Fibroblast of mammary gland (primary cell): ENCODE results near the gene C3orf70.

Experiments used
- DNase-seq: peaks from one replicate; pipeline ENCODE4 v3.0.0-alpha.2; 2010; ENCODE audit warnings: low read depth
- H3K4me3 ChIP-seq: 2 replicates; pipeline ENCODE4 v1.5.1; 2011; ENCODE audit warnings: low read depth, mild to moderate bottlenecking, low read length, moderate library complexity; ENCODE audit not compliant: control insufficient read depth
- TF ChIP-seq, protein P1 (sequence below): conservative IDR thresholded peaks from 2 replicates; pipeline ENCODE4 v1.5.1; 2011; ENCODE audit warnings: low read depth, low read length, inconsistent platforms; ENCODE audit not compliant: control insufficient read depth, insufficient read depth

The C3orf70 gene

DNA sequence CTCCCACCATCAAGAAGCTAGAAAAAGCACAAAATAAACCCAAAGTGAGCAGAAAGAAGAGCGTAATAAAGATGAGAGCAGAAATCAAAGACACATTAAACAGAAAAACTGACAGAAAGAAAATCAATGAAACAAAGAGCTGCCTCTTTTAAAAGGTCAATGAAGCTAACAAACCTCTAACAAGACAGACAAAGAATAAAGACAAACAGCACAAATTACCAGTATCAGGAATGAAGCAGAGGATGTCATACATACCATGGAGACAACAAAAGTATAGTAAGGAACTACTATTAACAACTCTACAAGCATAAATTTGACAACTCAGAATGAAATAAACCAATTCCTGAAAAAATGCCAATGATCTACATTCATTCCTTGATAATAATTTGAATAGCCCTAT is 15.0 kb downstream of the C3orf70 start:
- no peak for DNase-seq
- TF ChIP-seq, protein P1, sequence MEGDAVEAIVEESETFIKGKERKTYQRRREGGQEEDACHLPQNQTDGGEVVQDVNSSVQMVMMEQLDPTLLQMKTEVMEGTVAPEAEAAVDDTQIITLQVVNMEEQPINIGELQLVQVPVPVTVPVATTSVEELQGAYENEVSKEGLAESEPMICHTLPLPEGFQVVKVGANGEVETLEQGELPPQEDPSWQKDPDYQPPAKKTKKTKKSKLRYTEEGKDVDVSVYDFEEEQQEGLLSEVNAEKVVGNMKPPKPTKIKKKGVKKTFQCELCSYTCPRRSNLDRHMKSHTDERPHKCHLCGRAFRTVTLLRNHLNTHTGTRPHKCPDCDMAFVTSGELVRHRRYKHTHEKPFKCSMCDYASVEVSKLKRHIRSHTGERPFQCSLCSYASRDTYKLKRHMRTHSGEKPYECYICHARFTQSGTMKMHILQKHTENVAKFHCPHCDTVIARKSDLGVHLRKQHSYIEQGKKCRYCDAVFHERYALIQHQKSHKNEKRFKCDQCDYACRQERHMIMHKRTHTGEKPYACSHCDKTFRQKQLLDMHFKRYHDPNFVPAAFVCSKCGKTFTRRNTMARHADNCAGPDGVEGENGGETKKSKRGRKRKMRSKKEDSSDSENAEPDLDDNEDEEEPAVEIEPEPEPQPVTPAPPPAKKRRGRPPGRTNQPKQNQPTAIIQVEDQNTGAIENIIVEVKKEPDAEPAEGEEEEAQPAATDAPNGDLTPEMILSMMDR, result no peak
- no peak overlapping the region for H3K4me3 ChIP-seq

DNA sequence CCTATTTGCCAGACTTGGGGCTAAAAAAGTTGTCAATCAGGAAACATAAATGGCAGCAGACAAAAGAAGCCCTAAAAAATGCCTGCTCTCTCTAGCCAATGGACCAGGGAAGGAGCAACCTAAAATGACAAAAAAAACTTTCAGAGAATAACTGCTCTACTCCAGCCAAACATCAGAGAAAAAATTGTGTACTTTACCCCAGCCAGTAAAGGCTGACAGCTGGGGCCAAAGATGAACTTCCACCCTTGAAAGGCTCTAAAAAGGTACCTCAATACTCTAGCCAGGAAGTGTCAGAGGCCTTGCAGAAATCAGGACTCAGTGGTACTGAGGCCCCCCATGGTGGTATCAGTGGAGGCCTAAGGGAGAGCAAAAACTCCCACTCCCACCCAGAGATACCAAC is 18.4 kb downstream of the C3orf70 start:
- DNase-seq, result no peak
- no peak overlapping the region for H3K4me3 ChIP-seq
- TF ChIP-seq, protein P1, result no peak

DNA sequence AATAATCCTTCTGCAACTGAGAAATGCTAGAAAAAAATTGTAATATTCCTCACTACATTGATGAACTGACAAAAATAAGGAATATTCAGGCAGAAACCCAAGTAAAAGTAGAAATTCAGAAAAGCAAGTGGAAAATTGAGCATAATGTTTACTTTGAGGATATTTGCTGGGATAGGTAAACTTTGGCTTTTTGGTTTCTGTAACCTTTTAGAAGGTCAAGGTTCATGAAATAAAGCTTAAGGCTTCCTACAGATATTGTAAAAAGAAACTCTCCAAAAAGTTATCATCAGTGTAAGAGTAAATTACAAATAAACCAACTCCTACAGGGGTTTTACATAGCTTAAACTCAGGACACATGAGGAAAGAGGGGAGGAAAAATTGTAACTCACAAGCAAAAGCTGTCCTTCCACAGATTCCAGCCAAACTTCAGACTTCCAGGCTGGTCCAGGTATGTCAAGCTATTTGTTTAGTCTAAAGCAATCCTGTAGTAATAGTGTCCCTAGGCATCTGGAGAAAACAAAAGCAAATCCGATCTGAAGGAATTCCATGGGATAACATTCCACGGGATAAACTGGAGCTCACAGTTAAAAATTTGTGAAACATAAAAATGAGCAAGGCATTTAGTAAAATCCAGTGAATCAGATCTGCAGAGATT is 21.1 kb downstream of the C3orf70 start:
- no peak for DNase-seq
- TF ChIP-seq, protein P1, result no peak
- H3K4me3 ChIP-seq, result no peak overlapping the region

DNA sequence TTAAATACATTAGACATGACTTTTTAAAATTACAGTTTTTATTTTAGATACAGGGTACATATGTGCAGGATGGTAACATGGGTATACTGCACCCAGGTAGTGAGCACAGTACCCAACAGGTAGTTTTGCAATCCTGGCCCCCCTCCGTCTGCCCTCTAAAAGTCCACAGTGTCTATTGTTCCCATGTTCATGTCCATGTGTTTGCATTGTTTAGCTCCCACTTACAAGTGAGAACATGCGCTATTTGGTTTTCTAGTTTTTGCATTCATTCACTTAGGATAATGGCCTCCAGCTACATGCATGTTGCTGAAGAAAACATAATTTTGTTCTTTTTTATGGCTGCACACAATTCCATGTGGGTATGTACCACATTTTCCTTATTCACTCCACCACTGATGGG is 23.8 kb downstream of the C3orf70 start:
- DNase-seq, result no peak
- TF ChIP-seq, protein P1, result no peak
- no peak overlapping the region for H3K4me3 ChIP-seq

DNA sequence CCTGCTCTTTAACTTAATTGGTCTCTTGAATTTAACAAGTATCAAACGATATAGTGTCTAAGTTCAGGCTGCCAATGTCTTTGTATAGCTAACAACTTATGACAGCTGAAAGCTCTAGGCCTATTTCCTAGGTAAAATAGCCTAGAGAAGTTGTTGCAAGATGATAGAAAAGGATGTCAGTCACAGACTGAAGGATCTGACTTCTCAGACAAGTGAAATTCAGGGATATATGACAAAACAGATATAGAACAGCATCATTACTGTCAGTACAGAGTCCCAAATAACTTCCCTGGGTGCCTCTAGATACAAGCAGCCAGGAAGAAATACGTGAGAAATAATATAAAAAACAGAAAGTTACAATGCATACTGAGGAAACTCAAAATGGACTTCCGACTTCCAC is 26.7 kb downstream of the C3orf70 start:
- H3K4me3 ChIP-seq, result no peak overlapping the region
- DNase-seq, result no peak
- TF ChIP-seq, protein P1, result no peak

DNA sequence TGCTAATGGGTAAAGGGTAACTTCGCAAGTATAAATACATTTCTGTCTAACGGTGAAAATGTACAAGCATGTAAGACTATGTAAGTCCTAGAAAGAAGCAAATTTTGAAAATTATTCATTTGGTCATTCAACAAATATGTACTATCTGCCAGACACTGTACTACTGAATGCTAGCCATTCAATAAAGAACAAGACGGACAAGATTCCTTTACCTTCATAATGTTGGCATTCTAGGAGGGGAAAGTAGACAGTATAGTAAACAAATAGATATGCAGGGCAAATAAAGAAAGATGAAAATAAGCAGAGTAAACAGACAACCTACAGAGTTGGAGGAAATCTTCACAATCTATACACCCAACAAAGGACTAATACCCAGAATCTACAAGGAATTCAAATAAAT is 32.7 kb downstream of the C3orf70 start:
- H3K4me3 ChIP-seq, result no peak overlapping the region
- TF ChIP-seq, protein P1, result no peak
- no peak for DNase-seq

DNA sequence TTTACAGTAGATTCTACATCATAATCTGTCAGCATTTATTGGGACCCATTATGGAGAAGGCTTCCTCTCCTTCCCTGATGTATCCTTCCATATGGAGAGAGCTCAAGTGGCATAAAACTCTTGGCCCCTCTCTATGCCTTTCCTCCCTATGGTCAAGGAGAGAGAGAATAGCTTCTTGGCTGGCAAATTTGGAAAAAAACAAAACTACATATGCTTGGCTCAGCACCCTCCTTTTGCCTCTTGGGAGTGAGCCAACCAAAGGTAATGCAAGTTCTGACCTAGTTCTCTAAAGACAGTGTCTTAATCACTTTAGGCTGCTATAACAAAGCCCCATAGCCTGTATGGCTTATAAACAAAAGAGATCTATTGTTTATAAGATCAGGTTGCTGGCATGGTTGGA is 37.5 kb downstream of the C3orf70 start:
- no peak overlapping the region for H3K4me3 ChIP-seq
- TF ChIP-seq, protein P1, result no peak
- DNase-seq, result no peak
